Memory B cell (primary cell): ENCODE data around the gene JDP2.

Experiments
- ATAC-seq: fragments of 150-1000 bp; cut with Tn5 transposase; 2 replicates; pipeline ENCODE4 v1.10.0; 2021; ENCODE audit warnings: low read depth, mild to moderate bottlenecking, moderate library complexity
- DNase-seq, 2 donors: peaks; one replicate each; pipeline ENCODE4 v3.0.0; 2022; ENCODE audit warnings: low spot score in 2 of 2
- H3K27ac Mint-ChIP-seq: one replicate; pipeline ENCODE4 v1.8.0; 2022; ENCODE audit warnings: mild to moderate bottlenecking, moderate library complexity, mixed read lengths
- H3K27me3 Mint-ChIP-seq: one replicate; pipeline ENCODE4 v1.8.0; 2022; ENCODE audit warnings: mixed read lengths
- H3K36me3 Mint-ChIP-seq: one replicate; pipeline ENCODE4 v1.8.0; 2022; ENCODE audit warnings: mild to moderate bottlenecking, mixed read lengths
- H3K4me1 Mint-ChIP-seq: one replicate; pipeline ENCODE4 v1.8.0; 2022; ENCODE audit warnings: mixed read lengths
- H3K4me3 Mint-ChIP-seq: one replicate; pipeline ENCODE4 v1.8.0; 2022; ENCODE audit warnings: mild to moderate bottlenecking, moderate library complexity, mixed read lengths
- H3K9me3 Mint-ChIP-seq: one replicate; pipeline ENCODE4 v1.8.0; 2022; ENCODE audit warnings: mixed read lengths

The JDP2 gene

GRCh38 chr14:75437201-75438143, 9.7 kb downstream of the JDP2 start:
- Mint-ChIP-seq H3K4me1 (peaks cover 53% of the 10 kb centered on the region), H3K9me3 (no peaks in the 10 kb centered on the region), H3K4me3 (no peak overlapping the region), H3K27me3 (no peaks in the 10 kb centered on the region), H3K36me3 (peaks cover 24% of the 10 kb centered on the region), H3K27ac (no peak overlapping the region)
- no peak for DNase-seq
- ATAC-seq = no peak

- H3K4me3 Mint-ChIP-seq = no peak overlapping the region
- no peak for ATAC-seq
Observed at GRCh38 chr14:75438486-75439080, 10.8 kb downstream of the JDP2 start.

GRCh38 chr14:75439989-75440388, 12.2 kb downstream of the JDP2 start:
- H3K9me3 Mint-ChIP-seq = no peaks in the 10 kb centered on the region
- ATAC-seq = peak; percentile 96
- DNase-seq = peak in 1 of 2 donors; percentile 21
- H3K27ac Mint-ChIP-seq = peak overlapping the region; percentile 81
- H3K27me3 Mint-ChIP-seq = no peaks in the 10 kb centered on the region
- H3K4me3 Mint-ChIP-seq = peak overlapping the region; percentile 85
- H3K4me1 Mint-ChIP-seq = peaks cover 46% of the 10 kb centered on the region
- peaks cover 22% of the 10 kb centered on the region for H3K36me3 Mint-ChIP-seq

More at GRCh38 chr14:75438486-75439080, 10.8 kb downstream of the JDP2 start:
- DNase-seq = no peak
- peak overlapping the region; percentile 81 for H3K27ac Mint-ChIP-seq
- H3K36me3 Mint-ChIP-seq = peaks cover 22% of the 10 kb centered on the region
- H3K9me3 Mint-ChIP-seq = no peaks in the 10 kb centered on the region
- no peaks in the 10 kb centered on the region for H3K27me3 Mint-ChIP-seq
- H3K4me1 Mint-ChIP-seq = peaks cover 51% of the 10 kb centered on the region

GRCh38 chr14:75440733-75441477, 13.1 kb downstream of the JDP2 start:
- Mint-ChIP-seq H3K27me3 (no peaks in the 10 kb centered on the region), H3K36me3 (peaks cover 24% of the 10 kb centered on the region), H3K4me3 (no peak overlapping the region), H3K9me3 (no peaks in the 10 kb centered on the region), H3K4me1 (peaks cover 39% of the 10 kb centered on the region), H3K27ac (peak overlapping the region; percentile 81)
- DNase-seq (no peak), ATAC-seq (no peak)

GRCh38 chr14:75441728-75442127, 13.9 kb downstream of the JDP2 start:
- ATAC-seq = no peak
- H3K4me1 Mint-ChIP-seq = peaks cover 39% of the 10 kb centered on the region
- no peak overlapping the region for H3K27ac Mint-ChIP-seq

GRCh38 chr14:75442166-75442565, 14.3 kb downstream of the JDP2 start:
- peaks cover 37% of the 10 kb centered on the region for H3K4me1 Mint-ChIP-seq
- H3K27ac Mint-ChIP-seq = no peak overlapping the region
- ATAC-seq (no peak), DNase-seq (no peak)
- peaks cover 24% of the 10 kb centered on the region for H3K36me3 Mint-ChIP-seq
- H3K4me3 Mint-ChIP-seq = no peak overlapping the region
- H3K9me3 Mint-ChIP-seq = no peaks in the 10 kb centered on the region
- H3K27me3 Mint-ChIP-seq = no peaks in the 10 kb centered on the region

More at GRCh38 chr14:75441728-75442127, 13.9 kb downstream of the JDP2 start:
- H3K9me3 Mint-ChIP-seq = no peaks in the 10 kb centered on the region
- H3K27me3 Mint-ChIP-seq = no peaks in the 10 kb centered on the region
- DNase-seq = no peak
- H3K4me3 Mint-ChIP-seq = no peak overlapping the region
- H3K36me3 Mint-ChIP-seq = peaks cover 24% of the 10 kb centered on the region

- Mint-ChIP-seq H3K4me1 (peaks cover 33% of the 10 kb centered on the region), H3K4me3 (no peak overlapping the region), H3K27me3 (no peaks in the 10 kb centered on the region), H3K36me3 (peaks cover 24% of the 10 kb centered on the region), H3K27ac (no peak overlapping the region), H3K9me3 (no peaks in the 10 kb centered on the region)
- DNase-seq (no peak), ATAC-seq (no peak)
Observed at GRCh38 chr14:75442642-75443041, 14.8 kb downstream of the JDP2 start.

- Mint-ChIP-seq H3K9me3 (no peaks in the 10 kb centered on the region), H3K4me1 (peaks cover 29% of the 10 kb centered on the region), H3K27me3 (no peaks in the 10 kb centered on the region), H3K4me3 (no peak overlapping the region), H3K36me3 (peaks cover 21% of the 10 kb centered on the region), H3K27ac (no peak overlapping the region)
- DNase-seq (no peak), ATAC-seq (no peak)
Observed at GRCh38 chr14:75443203-75443969, 15.6 kb downstream of the JDP2 start.

GRCh38 chr14:75445236-75445635, 17.4 kb downstream of the JDP2 start:
- Mint-ChIP-seq H3K27me3 (no peaks in the 10 kb centered on the region), H3K9me3 (no peaks in the 10 kb centered on the region), H3K36me3 (peaks cover 25% of the 10 kb centered on the region), H3K27ac (no peak overlapping the region), H3K4me3 (no peak overlapping the region), H3K4me1 (peaks cover 21% of the 10 kb centered on the region)
- DNase-seq (no peak), ATAC-seq (no peak)

GRCh38 chr14:75445963-75446362, 18.1 kb downstream of the JDP2 start:
- DNase-seq (no peak), ATAC-seq (no peak)
- H3K36me3 Mint-ChIP-seq = peaks cover 28% of the 10 kb centered on the region
- no peak overlapping the region for H3K27ac Mint-ChIP-seq
- no peaks in the 10 kb centered on the region for H3K27me3 Mint-ChIP-seq
- peaks cover 14% of the 10 kb centered on the region for H3K4me1 Mint-ChIP-seq
- no peak overlapping the region for H3K4me3 Mint-ChIP-seq
- no peaks in the 10 kb centered on the region for H3K9me3 Mint-ChIP-seq

- Mint-ChIP-seq H3K27ac (no peak overlapping the region), H3K9me3 (no peaks in the 10 kb centered on the region)
Observed at GRCh38 chr14:75446447-75446846, 18.6 kb downstream of the JDP2 start.

GRCh38 chr14:75448209-75448608, 20.4 kb downstream of the JDP2 start:
- no peak overlapping the region for H3K4me3 Mint-ChIP-seq
- peaks cover 11% of the 10 kb centered on the region for H3K4me1 Mint-ChIP-seq
- no peaks in the 10 kb centered on the region for H3K9me3 Mint-ChIP-seq
- H3K27me3 Mint-ChIP-seq = no peaks in the 10 kb centered on the region
- H3K36me3 Mint-ChIP-seq = peaks cover 24% of the 10 kb centered on the region
- ATAC-seq (no peak), DNase-seq (no peak)
- peak overlapping the region; percentile 43 for H3K27ac Mint-ChIP-seq

More at GRCh38 chr14:75446447-75446846, 18.6 kb downstream of the JDP2 start:
- DNase-seq (no peak), ATAC-seq (no peak)
- H3K36me3 Mint-ChIP-seq = peaks cover 31% of the 10 kb centered on the region
- H3K27me3 Mint-ChIP-seq = no peaks in the 10 kb centered on the region
- H3K4me1 Mint-ChIP-seq = peaks cover 13% of the 10 kb centered on the region
- no peak overlapping the region for H3K4me3 Mint-ChIP-seq

GRCh38 chr14:75449036-75449435, 21.2 kb downstream of the JDP2 start:
- DNase-seq = no peak
- H3K27me3 Mint-ChIP-seq = no peaks in the 10 kb centered on the region
- H3K27ac Mint-ChIP-seq = peak overlapping the region; percentile 43
- no peaks in the 10 kb centered on the region for H3K9me3 Mint-ChIP-seq
- peaks cover 14% of the 10 kb centered on the region for H3K4me1 Mint-ChIP-seq
- H3K4me3 Mint-ChIP-seq = no peak overlapping the region
- no peak for ATAC-seq
- H3K36me3 Mint-ChIP-seq = peaks cover 22% of the 10 kb centered on the region
